NCI-H2196 (cell line): ENCODE data around the gene MIDN.
A peak's percentile ranks its signal among the peaks of the same experiment; 100 is the strongest.

Experiments
- DNase-seq: peaks from one replicate; lab custom pipeline; 2025; ENCODE audit not compliant: unreplicated experiment; lab: John Stamatoyannopoulos, UW

MIDN gene

GRCh38 chr19:1232652-1233072 lies 15.7 kb upstream of the MIDN start:
- DNase-seq, result no peak

DNA sequence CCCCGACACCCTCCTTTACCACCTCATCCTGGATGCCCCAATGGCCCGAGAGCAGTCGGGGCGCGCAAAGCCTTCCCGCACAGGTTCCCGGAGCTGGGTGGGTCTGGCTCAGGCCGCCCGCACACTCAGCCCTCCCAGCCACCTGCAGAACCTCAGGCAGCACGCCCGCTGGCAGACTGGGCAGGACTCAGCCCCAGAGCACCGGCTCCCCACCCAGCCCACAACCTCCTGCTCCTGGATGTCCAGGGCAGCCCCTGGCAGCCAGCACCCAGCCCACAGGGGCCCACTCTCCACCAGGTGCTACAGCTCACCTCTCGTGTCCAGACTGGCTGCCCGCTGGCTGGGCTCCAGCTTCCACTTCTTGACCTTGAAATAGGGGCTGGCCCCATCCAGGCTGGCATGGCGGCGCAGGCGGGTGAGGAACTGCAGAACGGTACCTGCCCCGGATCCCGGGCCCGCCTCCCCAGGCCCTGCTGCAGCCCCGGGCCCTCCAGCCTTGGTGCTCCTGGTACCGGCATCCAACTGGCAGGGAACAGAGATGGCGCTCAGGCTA lies 15.2 kb upstream of the MIDN start:
- DNase-seq, result no peak

DNA sequence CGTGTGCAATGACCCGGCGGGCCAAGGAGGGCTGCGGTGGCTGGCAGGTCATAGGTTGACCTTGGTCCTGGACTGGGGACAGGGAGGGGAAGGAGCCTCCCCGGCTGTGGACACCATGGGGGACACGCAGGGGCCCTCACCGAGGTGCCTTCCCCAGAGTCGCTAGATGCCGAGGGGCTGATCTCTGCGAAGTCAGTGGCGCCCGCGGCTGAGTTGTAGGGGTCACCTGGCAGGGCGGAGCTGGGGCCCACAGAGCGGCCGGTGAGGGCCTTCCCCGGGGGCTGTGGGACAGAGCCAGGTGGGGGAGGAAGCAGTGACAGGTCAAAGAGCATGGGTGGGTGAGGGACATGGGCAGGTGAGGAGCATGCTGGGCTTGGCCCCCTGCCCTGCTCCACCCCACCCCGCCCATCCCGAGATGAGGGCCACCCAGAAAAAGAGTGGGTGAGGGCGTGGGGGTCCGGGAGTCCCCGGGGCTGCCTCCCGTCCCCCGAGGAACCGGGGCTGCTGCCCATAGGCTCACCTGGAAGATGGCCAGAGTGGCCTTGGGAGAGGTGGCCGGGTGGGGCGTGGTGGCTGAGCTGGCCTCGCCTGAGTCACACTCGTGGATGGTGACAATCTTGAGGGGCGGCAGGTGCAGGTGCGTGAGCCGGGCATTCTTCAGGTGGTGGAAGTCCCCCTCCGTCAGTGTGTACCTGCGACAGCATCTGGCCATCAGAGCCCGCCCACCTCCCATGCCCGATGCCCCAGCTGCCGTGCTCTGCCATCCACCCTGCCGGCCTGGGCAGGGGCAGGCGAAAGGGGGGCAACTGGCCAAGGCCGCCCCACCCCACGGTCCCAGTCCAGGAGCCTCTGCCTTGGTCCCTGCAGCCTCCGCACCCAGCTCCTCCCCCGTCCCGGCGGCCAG lies 14.1 kb upstream of the MIDN start:
- DNase-seq, result no peak

DNA sequence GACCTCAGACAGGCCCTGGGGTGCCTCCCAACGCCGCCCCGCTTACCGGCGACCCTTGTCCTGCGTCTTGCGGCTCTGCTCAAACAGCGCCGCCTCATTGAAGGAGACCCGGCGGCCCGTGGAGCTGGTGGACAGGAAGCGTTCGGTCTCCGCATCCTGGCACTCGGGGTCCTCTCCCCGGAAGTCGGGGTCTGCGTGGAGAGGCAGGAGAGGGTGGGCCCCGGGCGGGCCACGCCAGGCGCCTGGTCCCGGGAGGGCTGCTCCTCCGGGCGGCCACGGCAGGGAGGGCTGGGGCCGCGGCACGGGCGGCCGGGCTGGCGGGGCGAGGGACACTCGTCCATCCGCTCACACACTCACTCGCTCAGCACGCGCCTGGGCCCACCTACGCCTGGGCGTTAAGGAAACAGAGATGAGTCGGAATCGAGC lies 13.4 kb upstream of the MIDN start:
- DNase-seq, result no peak

DNA sequence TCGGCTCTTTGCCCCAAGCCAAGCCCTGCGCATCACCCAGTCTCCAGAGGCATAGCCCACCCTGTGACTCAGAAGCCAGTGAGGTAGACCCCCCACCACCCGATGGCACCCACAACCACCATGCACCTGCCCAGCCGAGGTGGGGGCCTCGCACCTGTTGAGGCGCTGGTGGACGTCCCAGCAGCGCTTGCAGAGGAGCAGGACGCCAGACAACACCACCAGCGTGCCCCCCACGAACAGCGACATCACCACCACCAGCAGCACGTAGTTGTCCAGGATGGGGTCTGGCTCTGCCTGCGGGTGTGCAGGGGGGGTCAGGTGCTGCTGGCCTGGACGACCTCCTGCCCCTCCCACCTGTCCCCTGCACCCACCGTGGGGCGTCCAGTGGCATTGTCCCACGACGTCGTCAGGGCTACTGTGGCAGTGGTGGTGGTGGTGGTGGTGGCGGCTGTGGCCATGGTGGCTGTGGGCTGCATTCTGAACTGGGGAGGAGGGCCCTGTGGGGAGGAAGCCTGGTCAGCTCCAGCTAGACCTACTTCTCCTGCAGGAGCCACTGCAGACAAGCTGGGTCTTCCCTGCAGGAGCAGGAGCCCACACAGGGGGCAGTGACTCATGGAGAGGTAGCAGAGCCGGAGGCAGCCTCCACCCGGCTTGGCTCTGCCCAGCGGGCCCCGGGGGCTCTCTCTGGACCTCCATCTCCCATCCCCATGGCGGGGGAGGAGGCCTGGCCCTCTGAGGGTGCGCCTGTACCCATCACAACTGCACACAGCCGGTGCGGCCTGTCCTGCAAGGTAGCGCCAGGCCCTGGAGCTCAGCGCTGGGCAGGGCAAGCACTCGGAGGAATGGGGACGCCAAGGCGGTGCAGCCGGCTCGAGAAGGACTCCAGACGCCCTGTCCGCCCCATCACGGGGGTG lies 12.5 kb upstream of the MIDN start:
- DNase-seq, result no peak

DNA sequence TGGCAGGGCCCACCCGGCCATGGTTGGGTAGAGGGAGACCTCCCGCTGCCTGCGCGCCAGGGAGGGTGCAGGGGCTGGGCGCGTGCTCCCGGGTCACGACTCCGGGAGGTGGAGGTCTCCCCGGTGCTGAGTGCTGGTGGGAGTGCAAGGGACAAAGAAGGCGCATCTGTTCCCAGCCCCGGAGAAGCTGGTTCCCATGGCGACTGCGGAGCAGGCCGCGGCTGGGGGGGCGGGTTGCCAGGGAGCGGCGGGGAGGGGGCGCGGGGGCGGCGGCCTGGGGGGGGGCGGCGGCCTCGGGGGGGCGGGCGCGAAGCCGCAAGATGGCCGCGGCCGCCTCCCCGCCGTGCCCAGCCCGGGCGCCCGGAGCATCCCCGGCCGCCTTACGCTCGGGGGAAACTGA lies 11.8 kb upstream of the MIDN start:
- no peak for DNase-seq

- DNase-seq, result no peak
These were observed 11.2 kb upstream of the MIDN start for GRCh38 chr19:1237027-1237659.

- DNase-seq, result peak; percentile 37
These were observed 10.5 kb upstream of the MIDN start, which contains the start of gene CBARP for GRCh38 chr19:1237754-1238368. TSS of gene CBARP (minus strand) at chr19:1238005. CDS start at chr19:1236100, 1,905 bp downstream.

GRCh38 chr19:1238369-1239303 lies 9.7 kb upstream of the MIDN start:
- no peak for DNase-seq

DNA sequence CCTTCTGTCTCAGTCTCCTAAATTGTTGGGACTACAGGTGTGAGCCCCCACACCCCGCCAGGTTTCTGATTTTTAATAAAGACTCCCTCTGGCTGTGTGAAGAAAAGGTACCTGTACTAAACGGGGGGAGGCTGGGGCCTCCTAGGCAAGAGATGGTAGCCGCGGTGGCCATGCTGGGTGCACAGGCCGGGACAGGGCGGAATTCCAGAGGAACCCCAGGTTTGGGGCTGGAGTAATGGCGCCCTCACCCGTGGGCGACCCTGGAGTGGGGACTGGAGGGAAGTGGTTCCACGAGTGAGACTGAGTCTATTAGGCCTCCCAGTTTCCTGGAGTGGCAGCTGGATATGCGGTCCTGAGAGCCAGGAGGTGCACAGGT lies 9.0 kb upstream of the MIDN start:
- no peak for DNase-seq

- DNase-seq, result peak; percentile 95
These were observed 8.3 kb upstream of the MIDN start for GRCh38 chr19:1239796-1240737.

DNA sequence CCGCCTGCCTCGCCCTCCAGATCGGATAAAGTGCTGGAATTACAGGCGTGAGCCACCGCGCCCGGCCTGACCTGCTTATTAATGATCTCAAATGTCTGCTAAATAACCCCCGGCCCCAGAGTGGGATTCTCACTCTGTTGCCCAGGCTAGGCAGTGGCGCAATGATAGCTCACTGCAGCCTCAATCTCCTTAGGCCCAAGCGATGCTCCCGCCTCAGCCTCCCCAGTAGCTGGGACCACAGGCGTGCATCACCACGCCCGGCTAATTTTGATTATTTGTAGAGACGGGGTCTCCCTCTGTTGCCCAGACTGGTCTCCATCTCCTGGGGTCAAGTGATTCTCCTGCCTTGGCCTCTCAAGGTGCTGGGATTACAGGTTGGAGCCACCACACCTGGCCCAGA lies 7.5 kb upstream of the MIDN start:
- DNase-seq, result no peak

DNA sequence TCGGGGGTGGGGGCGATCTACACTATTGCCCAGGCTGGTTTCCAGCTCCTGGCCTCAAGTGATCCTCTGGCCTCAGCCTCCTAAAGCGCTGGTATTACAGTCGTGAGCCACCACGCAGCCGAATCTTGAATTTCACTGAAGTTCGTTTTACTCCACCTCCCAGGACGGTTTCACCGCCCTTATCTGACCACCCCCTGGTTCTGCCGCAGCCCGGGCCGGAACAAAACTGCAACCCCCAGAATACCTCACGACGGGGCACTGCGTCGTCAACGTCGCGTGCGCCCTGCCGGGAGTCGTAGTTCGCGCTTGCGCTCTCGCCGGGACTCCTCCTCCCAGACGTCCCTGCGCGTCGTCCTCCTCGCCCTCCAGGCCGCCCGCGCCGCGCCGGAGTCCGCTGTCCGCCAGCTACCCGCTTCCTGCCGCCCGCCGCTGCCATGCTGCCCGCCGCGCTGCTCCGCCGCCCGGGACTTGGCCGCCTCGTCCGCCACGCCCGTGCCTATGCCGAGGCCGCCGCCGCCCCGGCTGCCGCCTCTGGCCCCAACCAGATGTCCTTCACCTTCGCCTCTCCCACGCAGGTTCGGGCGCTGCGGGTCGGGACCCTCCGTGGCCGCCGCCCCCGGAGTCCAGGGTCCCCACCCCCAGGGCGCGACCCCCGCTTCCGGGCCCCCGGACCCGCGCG lies 6.8 kb upstream of the MIDN start, which contains the start of gene ATP5F1D:
Gene ATP5F1D, plus strand, starts transcription at position 335 of the 679 bp plus-strand sequence. Its CDS starts 100 bp downstream, at position 435.
- peak; percentile 96 for DNase-seq

DNA sequence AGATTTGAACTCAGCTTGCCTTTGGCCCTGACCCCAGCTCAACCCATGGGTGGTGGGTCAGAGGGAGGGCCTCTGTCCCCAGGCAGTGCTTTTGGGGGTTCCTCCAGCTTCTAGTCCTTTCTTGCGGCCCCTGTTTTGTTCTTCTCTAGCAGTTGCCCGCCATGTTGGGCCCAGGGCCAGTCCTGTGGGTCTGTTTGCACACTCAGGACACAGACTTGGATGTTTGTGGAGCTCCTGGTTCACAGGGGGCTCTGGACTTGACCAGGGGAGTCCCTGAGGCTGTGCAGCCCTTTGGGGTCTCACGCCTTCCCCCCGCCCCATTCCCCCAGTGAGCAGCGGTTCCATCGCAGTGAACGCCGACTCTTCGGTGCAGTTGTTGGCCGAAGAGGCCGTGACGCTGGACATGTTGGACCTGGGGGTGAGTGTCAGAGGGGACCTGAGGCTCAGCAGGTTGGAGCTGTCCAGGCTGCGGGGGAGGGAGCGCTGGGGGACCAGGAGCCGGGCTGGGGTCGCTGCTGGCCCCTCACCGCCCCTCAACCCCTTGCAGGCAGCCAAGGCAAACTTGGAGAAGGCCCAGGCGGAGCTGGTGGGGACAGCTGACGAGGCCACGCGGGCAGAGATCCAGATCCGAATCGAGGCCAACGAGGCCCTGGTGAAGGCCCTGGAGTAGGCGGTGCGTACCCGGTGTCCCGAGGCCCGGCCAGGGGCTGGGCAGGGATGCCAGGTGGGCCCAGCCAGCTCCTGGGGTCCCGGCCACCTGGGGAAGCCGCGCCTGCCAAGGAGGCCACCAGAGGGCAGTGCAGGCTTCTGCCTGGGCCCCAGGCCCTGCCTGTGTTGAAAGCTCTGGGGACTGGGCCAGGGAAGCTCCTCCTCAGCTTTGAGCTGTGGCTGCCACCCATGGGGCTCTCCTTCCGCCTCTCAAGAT lies 4.4 kb upstream of the MIDN start:
- DNase-seq, result peak; percentile 82

DNA sequence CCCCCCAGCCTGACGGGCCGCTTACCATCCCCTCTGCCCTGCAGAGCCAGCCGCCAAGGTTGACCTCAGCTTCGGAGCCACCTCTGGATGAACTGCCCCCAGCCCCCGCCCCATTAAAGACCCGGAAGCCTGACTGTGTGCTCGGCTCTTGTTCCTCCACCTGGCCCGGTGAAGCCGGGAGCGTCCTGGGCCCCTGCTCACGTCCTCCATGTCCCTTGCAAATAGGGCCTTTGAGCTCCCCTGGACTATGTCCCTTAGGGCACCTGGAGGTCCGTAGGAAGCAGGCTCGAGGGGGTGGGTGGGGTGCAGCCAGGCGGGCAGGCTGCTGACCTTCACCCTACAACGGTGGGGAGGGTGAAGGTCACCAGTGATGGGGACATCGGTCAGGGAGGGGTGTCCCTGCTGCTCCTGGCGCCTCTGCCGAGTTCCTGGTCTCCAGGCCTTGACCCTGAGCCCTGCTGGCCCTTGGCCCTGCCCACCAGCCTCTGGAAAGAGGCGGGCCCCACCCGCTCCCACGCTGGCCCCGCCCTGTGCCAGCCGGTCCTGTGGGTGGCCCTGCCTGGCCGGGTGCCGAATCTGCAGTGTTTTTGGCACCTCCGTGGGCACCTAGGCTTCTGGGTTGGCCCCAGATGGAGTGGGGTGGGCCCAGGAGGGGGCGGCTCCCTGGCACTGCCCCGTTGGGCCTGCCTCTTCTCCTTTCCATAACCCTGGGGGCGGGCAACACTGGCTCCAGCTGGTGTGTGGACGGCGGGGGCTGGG lies 3.5 kb upstream of the MIDN start:
- DNase-seq, result peak; percentile 22
